ENCODE results near the gene DPEP1.

Gene DPEP1

GRCh38 chr16:89599902-89600301, 13.5 kb upstream of the DPEP1 start:
- no peak for FAIRE-seq

DNA sequence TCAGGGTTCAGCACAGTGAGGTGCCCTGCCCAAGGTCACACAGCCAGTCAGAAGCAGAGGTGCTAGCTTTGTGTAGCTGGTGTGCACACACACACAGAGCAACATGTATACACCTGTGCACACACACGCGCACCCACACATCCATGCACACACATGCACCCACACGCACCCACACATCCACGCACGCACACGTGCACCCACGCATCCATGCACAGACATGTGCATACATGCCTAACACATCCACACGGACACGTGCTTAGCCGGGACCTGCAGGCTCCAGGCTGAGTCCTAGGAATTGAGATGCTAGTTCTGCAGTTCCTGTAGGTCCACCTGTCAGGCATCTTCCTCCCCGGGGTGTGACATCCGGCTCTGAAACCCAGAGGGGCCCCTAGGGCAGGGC, 13.0 kb upstream of the DPEP1 start:
- no peak for FAIRE-seq

DNA sequence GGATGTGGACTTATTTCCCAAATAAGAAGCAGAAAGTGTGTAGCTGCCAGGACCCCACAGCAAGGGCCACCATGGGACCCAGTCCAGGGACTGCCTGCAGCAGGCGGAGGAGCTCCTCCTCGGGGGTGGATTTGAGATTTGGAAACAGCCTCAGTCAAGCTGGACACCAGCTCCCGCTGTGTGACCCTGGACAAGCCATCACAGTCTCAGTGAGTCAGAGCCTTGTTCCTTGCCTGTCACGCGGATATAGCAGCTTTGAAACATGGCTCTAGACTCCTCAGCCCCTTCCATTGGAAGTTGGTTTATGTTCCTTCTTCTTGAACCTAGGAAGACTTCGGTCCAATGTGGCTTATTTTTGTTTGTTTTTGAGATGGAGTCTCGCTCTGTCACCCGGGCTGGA, 12.5 kb upstream of the DPEP1 start:
- no peak for FAIRE-seq

GRCh38 chr16:89601906-89602272, 11.6 kb upstream of the DPEP1 start:
- FAIRE-seq: no peak

DNA sequence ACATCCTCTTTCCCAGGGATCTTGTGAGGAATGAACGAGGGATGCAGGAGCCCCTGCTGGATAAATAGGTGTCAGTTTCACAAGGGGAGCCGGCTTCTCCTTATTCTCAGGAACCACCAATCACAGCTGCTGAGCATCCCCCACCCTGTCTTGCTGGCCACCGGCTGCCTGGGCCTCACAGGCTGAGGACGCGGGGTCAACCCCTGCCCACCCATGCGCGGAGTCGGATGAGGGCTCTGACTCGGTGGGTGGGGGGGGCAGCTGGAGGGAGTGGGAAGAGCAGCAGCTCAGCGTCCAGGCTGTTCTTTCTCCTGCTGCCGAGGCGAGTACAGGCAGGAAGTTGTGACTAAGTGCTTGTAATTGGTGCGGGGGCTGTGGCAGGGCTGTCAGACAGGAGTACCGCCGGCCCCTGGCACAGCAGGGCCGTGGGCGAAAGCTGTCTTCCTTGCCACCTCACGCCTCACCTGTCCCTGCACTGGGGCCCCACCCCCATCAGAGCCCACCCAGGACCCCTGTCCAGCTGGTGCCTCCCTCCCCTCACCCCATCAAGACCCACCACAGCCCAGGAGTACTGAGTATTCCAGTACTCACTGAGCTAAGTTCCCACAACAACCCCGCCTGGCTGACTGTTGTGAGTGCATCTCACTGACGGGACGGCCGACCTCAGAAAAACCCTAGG, 11.0 kb upstream of the DPEP1 start:
- FAIRE-seq: no peak

- no peak for FAIRE-seq
These were observed 10.4 kb upstream of the DPEP1 start for GRCh38 chr16:89602952-89603590.

DNA sequence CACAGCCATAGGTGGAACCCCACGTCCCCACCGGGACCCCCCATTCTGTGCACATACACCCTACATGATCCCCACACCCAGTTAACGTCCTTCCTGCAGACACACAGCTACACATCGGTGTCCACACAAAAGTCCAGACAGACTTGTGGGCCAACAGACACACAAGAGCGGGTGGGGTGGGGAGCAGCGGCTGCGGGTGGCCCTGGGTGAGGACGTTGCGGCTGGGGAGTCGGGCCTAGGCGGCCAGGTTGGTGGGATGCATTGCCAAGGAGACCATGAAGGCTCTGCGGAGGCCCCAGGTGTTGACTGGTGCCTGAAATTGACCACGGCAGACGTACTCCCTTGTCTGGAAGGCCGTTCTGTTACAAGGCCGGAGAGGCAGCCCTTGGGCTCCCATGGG, 8.7 kb upstream of the DPEP1 start:
- no peak for FAIRE-seq

- no peak for FAIRE-seq
These were observed 8.1 kb upstream of the DPEP1 start for GRCh38 chr16:89605186-89605970.

- FAIRE-seq: no peak
These were observed 7.4 kb upstream of the DPEP1 start for GRCh38 chr16:89606006-89606405.

DNA sequence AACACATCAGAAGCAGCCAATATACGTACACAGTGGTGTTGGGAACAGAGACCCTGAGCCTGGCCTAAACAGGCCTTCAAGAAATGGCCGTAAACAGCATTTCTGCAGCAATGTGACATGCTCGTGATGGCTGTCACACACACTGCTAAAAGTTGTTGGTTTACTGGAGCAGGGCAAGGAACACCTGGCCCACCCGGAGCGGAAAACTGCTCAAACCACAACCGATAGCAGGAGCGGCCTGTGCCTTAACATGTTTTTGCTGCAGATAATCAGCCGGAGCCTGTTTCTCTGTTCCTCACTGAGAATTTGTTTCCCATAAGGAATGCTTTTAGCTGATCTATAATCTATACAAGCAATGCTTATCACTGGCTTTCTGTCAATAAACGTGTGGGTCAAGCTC, 6.0 kb upstream of the DPEP1 start:
- no peak for FAIRE-seq

DNA sequence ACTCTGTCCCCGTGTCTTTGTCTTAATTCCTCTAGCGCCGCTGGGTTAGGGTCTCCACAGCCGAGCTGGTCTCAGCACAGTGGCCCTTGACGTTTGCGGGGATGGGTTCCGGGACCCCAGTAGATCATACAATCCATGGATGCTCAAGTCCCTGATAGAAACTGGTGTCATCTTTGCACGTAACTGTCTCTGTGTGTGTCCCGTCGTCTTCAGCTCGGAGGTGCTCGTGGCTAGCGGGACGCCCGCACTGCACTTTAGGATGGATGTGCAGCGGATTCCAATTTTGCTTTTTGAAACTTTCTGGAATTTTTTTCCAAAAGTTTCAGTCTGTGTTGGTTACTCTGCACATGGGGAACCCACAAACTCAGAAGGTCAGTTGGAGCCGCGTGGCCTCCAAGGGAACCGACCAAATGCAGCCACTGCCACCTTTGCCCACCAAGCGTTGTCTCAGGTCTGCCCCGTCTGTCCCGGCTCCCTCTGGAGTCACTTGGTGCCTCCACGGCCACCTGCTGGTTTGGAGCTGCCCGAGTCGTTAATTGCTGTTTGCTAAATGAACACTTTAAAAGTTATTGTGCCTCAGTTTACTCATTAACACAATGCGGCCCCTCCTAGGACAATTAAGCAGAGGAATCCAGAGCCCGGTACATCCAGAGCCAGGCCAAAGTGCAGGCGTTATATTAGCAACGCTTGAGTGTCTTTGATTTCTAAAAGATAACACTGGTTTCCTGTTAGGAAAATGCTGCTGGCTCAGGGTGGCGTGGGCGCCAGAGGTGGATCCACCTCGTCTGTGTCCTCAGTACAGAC, 5.3 kb upstream of the DPEP1 start:
- FAIRE-seq: no peak

- no peak for FAIRE-seq
These were observed 3.4 kb upstream of the DPEP1 start for GRCh38 chr16:89610108-89610453.

- FAIRE-seq: no peak
These were observed 851 bp upstream of the DPEP1 start for GRCh38 chr16:89612415-89613166.

GRCh38 chr16:89613954-89614459, 565 bp downstream of the DPEP1 start:
- FAIRE-seq: no peak

DNA sequence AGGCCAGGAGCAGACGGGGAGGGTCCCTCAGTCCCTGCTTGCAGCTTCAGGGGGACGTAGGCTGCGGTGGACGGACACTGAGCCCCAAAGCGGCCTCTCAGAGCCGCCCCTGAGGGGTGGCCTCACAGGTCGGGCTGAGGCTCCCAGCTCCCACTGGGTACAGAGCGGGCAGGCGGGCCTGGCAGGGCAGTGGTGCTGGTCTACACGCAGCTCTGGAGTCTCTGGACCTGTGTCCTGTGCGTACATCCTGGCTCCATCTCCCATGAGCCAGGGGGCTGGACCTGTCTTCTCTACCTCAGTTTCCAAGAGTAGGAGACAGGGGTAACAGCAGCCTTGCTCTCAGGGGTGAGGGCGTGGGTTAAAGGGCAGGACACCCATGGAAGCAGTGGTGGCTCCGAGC, 1.7 kb downstream of the DPEP1 start:
- no peak for FAIRE-seq

DNA sequence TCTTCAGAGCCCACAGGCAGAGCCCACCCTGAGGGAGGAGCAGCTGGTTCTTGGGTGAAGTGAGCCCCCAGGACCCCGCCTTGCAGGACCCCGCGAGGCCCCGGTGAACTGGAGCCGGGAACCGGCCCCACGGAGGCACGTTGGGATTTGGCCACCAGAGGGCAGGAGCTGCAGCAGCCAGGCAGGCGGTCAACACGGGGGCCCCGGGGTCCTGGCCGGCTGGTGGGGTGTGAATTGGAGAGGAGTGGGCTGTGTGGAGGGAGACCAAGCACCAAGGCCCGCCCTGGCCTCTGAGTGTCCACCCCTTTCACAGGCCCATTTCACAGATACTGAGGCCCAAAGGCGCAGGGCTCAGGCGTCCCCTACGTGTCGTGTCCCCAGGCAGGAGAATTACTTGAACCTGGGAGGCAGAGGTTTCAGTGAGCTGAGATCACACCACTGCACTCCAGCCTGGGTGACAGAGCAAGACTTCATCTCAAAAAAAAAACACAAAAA, 2.2 kb downstream of the DPEP1 start:
- no peak for FAIRE-seq

DNA sequence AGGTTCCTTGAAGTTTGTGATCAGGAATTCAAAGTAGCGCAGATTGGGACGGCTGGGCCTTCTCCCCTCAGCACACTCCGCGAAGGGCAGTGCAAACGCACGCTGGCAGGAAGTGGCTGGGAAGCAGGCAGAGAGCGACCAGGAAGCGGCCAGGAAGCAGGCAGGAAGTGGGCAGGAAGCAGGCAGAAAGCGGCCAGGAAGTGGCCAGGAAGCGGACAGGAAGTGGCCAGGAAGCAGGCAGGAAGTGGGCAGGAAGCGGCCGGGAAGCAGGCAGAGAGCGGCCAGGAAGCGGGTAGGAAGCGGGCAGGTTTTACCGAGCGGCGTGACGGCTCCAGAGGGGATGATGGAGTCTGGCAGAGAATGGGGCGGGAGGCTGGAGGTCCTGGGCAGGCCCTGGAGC, 3.2 kb downstream of the DPEP1 start:
- FAIRE-seq: no peak

- FAIRE-seq: no peak
These were observed 3.6 kb downstream of the DPEP1 start for GRCh38 chr16:89617036-89617435.

- no peak for FAIRE-seq
These were observed 4.9 kb downstream of the DPEP1 start for GRCh38 chr16:89618109-89618998.

DNA sequence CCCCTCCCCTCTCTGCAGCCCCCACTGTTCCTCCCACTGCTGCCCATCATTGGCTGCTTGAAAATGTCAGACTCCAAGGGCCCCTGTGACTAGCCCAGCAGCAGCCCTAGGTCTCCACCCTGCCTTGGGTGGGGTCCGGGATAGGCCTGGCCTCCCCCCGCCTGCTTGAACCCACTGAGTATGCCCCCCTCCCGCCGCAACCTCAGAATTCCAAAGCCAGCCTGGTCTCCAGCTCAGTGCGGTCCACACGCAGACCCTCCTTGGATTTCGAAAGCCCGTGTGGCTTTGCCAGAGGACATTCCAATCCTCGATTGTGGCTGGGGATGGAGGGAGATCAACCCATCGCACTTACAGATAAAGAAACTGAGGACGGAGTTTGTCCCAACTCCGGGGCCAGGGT, 6.4 kb downstream of the DPEP1 start:
- FAIRE-seq: no peak

DNA sequence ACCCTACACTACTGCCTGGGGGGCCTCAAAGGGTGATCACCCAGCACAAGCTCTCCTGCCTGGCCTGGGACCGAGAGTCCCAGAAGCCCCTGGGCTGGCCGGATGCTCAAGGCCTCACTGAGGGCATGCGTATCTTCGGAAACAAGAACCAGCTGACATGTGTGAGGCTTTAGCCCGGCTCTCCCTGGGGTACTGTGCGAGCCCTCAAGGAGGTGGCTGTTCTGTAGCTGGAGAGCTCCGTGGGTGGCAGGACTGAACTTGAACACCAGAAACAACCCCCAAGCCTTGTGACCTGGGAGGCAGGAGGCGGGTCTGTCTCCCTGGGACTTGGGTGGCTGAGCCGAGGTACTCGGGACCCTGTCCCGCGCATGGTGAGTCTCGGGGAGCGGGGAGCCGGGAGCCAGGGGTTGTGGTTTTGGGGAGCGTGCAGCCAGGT, 7.0 kb downstream of the DPEP1 start:
- FAIRE-seq: no peak

Measured in islet of Langerhans (tissue), 1 donor.